ENCODE results near the gene NOCT.

DNA sequence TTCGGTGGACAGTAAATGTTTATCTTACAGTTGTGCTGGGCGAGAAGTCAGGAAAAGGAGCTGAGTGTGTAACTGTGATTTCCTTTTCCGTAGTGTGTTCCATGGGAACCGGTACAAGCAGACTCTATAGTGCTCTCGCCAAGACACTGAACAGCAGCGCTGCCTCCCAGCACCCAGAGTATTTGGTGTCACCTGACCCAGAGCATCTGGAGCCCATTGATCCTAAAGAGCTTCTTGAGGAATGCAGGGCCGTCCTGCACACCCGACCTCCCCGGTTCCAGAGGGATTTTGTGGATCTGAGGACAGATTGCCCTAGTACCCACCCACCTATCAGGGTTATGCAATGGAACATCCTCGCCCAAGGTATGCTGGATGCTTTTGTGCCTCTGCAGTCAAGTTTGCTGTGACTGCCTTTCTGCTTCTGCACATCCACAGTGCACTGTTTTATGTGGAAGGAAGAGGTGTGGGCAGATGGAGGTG, 27.4 kb downstream of the NOCT start:
- TF ChIP-seq, protein P1, sequence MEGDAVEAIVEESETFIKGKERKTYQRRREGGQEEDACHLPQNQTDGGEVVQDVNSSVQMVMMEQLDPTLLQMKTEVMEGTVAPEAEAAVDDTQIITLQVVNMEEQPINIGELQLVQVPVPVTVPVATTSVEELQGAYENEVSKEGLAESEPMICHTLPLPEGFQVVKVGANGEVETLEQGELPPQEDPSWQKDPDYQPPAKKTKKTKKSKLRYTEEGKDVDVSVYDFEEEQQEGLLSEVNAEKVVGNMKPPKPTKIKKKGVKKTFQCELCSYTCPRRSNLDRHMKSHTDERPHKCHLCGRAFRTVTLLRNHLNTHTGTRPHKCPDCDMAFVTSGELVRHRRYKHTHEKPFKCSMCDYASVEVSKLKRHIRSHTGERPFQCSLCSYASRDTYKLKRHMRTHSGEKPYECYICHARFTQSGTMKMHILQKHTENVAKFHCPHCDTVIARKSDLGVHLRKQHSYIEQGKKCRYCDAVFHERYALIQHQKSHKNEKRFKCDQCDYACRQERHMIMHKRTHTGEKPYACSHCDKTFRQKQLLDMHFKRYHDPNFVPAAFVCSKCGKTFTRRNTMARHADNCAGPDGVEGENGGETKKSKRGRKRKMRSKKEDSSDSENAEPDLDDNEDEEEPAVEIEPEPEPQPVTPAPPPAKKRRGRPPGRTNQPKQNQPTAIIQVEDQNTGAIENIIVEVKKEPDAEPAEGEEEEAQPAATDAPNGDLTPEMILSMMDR (IDR thresholded peaks at IDR 0.05) = no peak
- TF ChIP-seq POLR2A (IDR thresholded peaks at IDR 0.05) = no peak
- no peak for TF ChIP-seq POLR2AphosphoS5 (IDR thresholded peaks at IDR 0.05)
